Measurements from ENCODE around the gene AMOTL2.

AMOTL2 gene

GRCh38 chr3:134388788-134389485 is 14.7 kb upstream of the AMOTL2 start:
- Mint-ChIP-seq H3K4me3 (no peak overlapping the region), H3K27ac (no peak overlapping the region), H3K27me3 (peaks cover 20% of the 10 kb centered on the region), H3K36me3 (no peaks in the 10 kb centered on the region), H3K4me1 (ENCODE audit: low read depth) (no peaks in the 10 kb centered on the region), H3K9me3 (ENCODE audit: low read depth) (no peaks in the 10 kb centered on the region)

GRCh38 chr3:134388292-134388691 is 14.0 kb upstream of the AMOTL2 start:
- H3K36me3 Mint-ChIP-seq = no peaks in the 10 kb centered on the region
- H3K4me3 Mint-ChIP-seq = no peak overlapping the region
- no peaks in the 10 kb centered on the region for H3K4me1 Mint-ChIP-seq (ENCODE audit: low read depth)
- peaks cover 20% of the 10 kb centered on the region for H3K27me3 Mint-ChIP-seq
- H3K27ac Mint-ChIP-seq = no peak overlapping the region
- H3K9me3 Mint-ChIP-seq (ENCODE audit: low read depth) = no peaks in the 10 kb centered on the region

GRCh38 chr3:134387293-134387692 is 13.0 kb upstream of the AMOTL2 start:
- no peaks in the 10 kb centered on the region for H3K4me1 Mint-ChIP-seq (ENCODE audit: low read depth)
- no peaks in the 10 kb centered on the region for H3K36me3 Mint-ChIP-seq
- no peak overlapping the region for H3K4me3 Mint-ChIP-seq
- H3K27ac Mint-ChIP-seq = no peak overlapping the region
- H3K9me3 Mint-ChIP-seq (ENCODE audit: low read depth) = no peaks in the 10 kb centered on the region
- peaks cover 20% of the 10 kb centered on the region for H3K27me3 Mint-ChIP-seq

- H3K27ac Mint-ChIP-seq = no peak overlapping the region
These were observed 10.7 kb upstream of the AMOTL2 start for GRCh38 chr3:134384963-134385362.

GRCh38 chr3:134381831-134382442 is 7.7 kb upstream of the AMOTL2 start:
- Mint-ChIP-seq H3K4me3 (no peak overlapping the region), H3K9me3 (ENCODE audit: low read depth) (no peaks in the 10 kb centered on the region), H3K36me3 (no peaks in the 10 kb centered on the region), H3K27me3 (peaks cover 7% of the 10 kb centered on the region), H3K27ac (no peak overlapping the region), H3K4me1 (ENCODE audit: low read depth) (peaks cover 3% of the 10 kb centered on the region)

More at GRCh38 chr3:134384963-134385362, 10.7 kb upstream of the AMOTL2 start:
- H3K27me3 Mint-ChIP-seq = peaks cover 19% of the 10 kb centered on the region
- no peaks in the 10 kb centered on the region for H3K36me3 Mint-ChIP-seq
- H3K4me1 Mint-ChIP-seq (ENCODE audit: low read depth) = no peaks in the 10 kb centered on the region
- H3K4me3 Mint-ChIP-seq = no peak overlapping the region
- H3K9me3 Mint-ChIP-seq (ENCODE audit: low read depth) = no peaks in the 10 kb centered on the region

GRCh38 chr3:134381076-134381475 is 6.8 kb upstream of the AMOTL2 start:
- peaks cover 3% of the 10 kb centered on the region for H3K4me1 Mint-ChIP-seq (ENCODE audit: low read depth)
- H3K27ac Mint-ChIP-seq = no peak overlapping the region
- no peak overlapping the region for H3K4me3 Mint-ChIP-seq
- H3K36me3 Mint-ChIP-seq = no peaks in the 10 kb centered on the region
- peaks cover 6% of the 10 kb centered on the region for H3K27me3 Mint-ChIP-seq
- no peaks in the 10 kb centered on the region for H3K9me3 Mint-ChIP-seq (ENCODE audit: low read depth)

GRCh38 chr3:134380249-134380648 is 6.0 kb upstream of the AMOTL2 start:
- no peak overlapping the region for H3K4me3 Mint-ChIP-seq
- H3K27me3 Mint-ChIP-seq = peaks cover 14% of the 10 kb centered on the region
- H3K4me1 Mint-ChIP-seq (ENCODE audit: low read depth) = peaks cover 8% of the 10 kb centered on the region
- no peaks in the 10 kb centered on the region for H3K36me3 Mint-ChIP-seq
- no peak overlapping the region for H3K27ac Mint-ChIP-seq
- H3K9me3 Mint-ChIP-seq (ENCODE audit: low read depth) = no peaks in the 10 kb centered on the region

GRCh38 chr3:134378818-134379217 is 4.6 kb upstream of the AMOTL2 start:
- Mint-ChIP-seq H3K4me1 (ENCODE audit: low read depth) (peaks cover 12% of the 10 kb centered on the region), H3K4me3 (no peak overlapping the region), H3K9me3 (ENCODE audit: low read depth) (no peaks in the 10 kb centered on the region), H3K27ac (no peak overlapping the region), H3K36me3 (no peaks in the 10 kb centered on the region), H3K27me3 (peaks cover 17% of the 10 kb centered on the region)

GRCh38 chr3:134378384-134378783 is 4.1 kb upstream of the AMOTL2 start:
- no peak overlapping the region for H3K4me3 Mint-ChIP-seq
- H3K36me3 Mint-ChIP-seq = no peaks in the 10 kb centered on the region
- H3K9me3 Mint-ChIP-seq (ENCODE audit: low read depth) = no peaks in the 10 kb centered on the region
- H3K4me1 Mint-ChIP-seq (ENCODE audit: low read depth) = peaks cover 12% of the 10 kb centered on the region
- no peak overlapping the region for H3K27ac Mint-ChIP-seq
- peaks cover 17% of the 10 kb centered on the region for H3K27me3 Mint-ChIP-seq

- Mint-ChIP-seq H3K4me1 (ENCODE audit: low read depth) (peaks cover 12% of the 10 kb centered on the region), H3K9me3 (ENCODE audit: low read depth) (no peaks in the 10 kb centered on the region), H3K27ac (no peak overlapping the region), H3K4me3 (no peak overlapping the region), H3K36me3 (no peaks in the 10 kb centered on the region), H3K27me3 (peaks cover 19% of the 10 kb centered on the region)
These were observed 3.6 kb upstream of the AMOTL2 start for GRCh38 chr3:134377896-134378295.

GRCh38 chr3:134376786-134377426 is 2.7 kb upstream of the AMOTL2 start:
- H3K4me1 Mint-ChIP-seq (ENCODE audit: low read depth) = peaks cover 12% of the 10 kb centered on the region
- H3K9me3 Mint-ChIP-seq (ENCODE audit: low read depth) = no peaks in the 10 kb centered on the region
- H3K27me3 Mint-ChIP-seq = peaks cover 23% of the 10 kb centered on the region
- no peak overlapping the region for H3K4me3 Mint-ChIP-seq
- H3K27ac Mint-ChIP-seq = no peak overlapping the region
- no peaks in the 10 kb centered on the region for H3K36me3 Mint-ChIP-seq

- H3K27ac Mint-ChIP-seq = no peak overlapping the region
- no peaks in the 10 kb centered on the region for H3K36me3 Mint-ChIP-seq
- peaks cover 12% of the 10 kb centered on the region for H3K4me1 Mint-ChIP-seq (ENCODE audit: low read depth)
- peaks cover 26% of the 10 kb centered on the region for H3K27me3 Mint-ChIP-seq
- H3K9me3 Mint-ChIP-seq (ENCODE audit: low read depth) = no peaks in the 10 kb centered on the region
- no peak overlapping the region for H3K4me3 Mint-ChIP-seq
These were observed 2.1 kb upstream of the AMOTL2 start for GRCh38 chr3:134376385-134376765.

GRCh38 chr3:134375582-134376384 is 1.5 kb upstream of the AMOTL2 start:
- H3K9me3 Mint-ChIP-seq (ENCODE audit: low read depth) = no peaks in the 10 kb centered on the region
- no peaks in the 10 kb centered on the region for H3K36me3 Mint-ChIP-seq
- H3K27ac Mint-ChIP-seq = no peak overlapping the region
- peaks cover 12% of the 10 kb centered on the region for H3K4me1 Mint-ChIP-seq (ENCODE audit: low read depth)
- peak overlapping the region; percentile 84 for H3K4me3 Mint-ChIP-seq
- H3K27me3 Mint-ChIP-seq = peaks cover 26% of the 10 kb centered on the region

GRCh38 chr3:134374791-134375581 is 739 bp upstream of the AMOTL2 start:
- H3K27me3 Mint-ChIP-seq = peaks cover 26% of the 10 kb centered on the region
- H3K27ac Mint-ChIP-seq = no peak overlapping the region
- peak overlapping the region; percentile 84 for H3K4me3 Mint-ChIP-seq
- no peaks in the 10 kb centered on the region for H3K9me3 Mint-ChIP-seq (ENCODE audit: low read depth)
- no peaks in the 10 kb centered on the region for H3K36me3 Mint-ChIP-seq
- H3K4me1 Mint-ChIP-seq (ENCODE audit: low read depth) = peaks cover 12% of the 10 kb centered on the region
